A172 (cell line): ENCODE data around the gene MED15. TPM values are rescaled to one million over a fixed set of nuclear protein-coding genes. Genes with fewer than 3 reads are reported as not detected.

Experiments
- DNase-seq: peaks from one replicate; pipeline ENCODE4 v3.0.0-alpha.2; 2015; ENCODE audit warnings: low spot score
- total RNA-seq: library from RNA; depleted of rRNA; stranded (reverse); fragments of >200 nt; shearing (Covaris generic); gene quantifications from 2 replicates; pipeline ENCODE4 v1.2.3, GENCODE V29; 2014

The MED15 gene
- total RNA-seq, 1 experiment from 2014 or later, result 24.7 TPM

DNA sequence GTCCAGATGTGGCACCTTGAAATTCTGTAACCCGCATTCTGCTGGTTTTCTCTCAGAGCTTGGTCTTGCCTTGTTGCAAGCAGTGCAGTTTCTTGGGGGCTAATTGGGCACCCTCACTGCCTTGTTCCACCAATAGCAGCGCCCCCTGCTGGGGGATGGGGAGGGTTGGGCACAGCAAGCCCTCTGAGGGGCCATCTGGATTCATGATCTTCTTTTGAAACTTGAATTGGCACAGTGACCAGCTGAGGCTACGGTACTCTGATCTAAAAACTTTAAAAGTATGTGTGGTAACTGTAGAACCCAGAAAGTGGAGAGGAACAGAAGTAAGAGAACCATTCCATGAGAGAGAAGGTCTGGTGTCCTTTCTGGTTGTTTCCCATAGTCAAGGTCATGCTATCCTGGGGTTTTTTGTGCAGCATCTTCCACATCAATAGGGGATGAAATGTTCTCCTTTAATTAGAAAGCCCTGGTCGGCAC lies 64.2 kb downstream of the MED15 start:
- DNase-seq, result no peak

DNA sequence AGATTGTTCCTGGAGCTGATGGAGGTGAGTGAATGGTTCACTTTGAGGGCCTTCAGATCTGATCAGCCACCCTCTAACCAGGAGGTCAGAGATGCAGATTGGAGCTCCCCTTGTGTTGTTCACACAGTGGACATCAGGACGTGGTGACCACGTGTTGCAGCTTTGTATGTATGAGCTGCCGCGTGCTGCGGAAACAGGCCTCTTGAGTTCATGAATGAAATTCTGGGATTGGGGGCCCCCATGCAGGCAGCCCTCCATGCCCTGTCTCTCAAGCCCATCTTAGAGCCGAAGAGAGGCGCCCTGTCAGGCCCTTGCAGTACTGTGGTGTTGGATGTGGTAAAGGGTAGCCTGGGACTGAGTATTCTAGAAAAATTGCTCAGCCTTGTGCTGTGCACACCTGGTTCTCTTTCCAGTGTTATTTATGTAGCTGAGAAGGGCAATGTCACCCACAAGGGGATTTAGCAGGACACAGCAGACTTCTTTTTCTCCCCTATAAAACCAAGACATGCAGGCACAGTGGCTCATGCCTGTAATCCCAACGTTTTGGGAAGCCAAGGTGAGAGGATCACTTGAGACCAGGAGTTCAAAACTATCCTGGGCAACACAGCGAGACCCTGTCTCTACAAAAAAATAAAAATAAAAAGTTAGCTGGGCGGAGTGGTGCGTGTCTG lies 64.9 kb downstream of the MED15 start:
- DNase-seq, result no peak

DNA sequence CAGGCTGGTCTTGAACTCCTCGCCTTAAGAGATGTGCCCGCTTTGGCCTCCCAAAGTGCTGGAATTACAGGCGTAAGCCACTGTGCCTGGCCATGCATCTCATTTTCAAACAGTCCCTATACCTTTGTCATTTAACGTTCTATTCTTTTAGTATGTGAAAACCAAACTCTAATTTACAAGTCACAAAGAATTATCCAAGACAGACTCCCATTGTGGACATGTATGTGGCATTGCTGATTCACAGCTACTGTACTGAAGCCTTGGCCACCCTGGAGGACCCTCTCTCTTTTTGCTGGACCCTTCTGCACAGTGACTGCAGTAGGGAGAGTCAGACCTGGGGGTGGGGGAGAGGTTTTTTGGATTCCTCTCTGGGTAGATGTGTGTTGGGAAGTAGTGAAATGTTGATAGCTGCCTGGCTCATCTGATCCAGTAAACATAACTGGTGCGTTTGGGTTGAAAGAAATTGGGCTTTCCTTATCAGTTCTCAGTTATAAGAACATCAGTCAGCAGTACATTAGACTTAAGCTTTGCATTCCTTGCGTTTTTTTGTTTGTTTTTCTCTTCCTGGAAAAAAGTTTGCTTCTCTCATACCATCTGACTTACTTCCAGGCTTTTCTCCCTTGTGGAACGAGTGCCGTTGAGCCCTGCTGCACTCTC lies 65.9 kb downstream of the MED15 start:
- no peak for DNase-seq

DNA sequence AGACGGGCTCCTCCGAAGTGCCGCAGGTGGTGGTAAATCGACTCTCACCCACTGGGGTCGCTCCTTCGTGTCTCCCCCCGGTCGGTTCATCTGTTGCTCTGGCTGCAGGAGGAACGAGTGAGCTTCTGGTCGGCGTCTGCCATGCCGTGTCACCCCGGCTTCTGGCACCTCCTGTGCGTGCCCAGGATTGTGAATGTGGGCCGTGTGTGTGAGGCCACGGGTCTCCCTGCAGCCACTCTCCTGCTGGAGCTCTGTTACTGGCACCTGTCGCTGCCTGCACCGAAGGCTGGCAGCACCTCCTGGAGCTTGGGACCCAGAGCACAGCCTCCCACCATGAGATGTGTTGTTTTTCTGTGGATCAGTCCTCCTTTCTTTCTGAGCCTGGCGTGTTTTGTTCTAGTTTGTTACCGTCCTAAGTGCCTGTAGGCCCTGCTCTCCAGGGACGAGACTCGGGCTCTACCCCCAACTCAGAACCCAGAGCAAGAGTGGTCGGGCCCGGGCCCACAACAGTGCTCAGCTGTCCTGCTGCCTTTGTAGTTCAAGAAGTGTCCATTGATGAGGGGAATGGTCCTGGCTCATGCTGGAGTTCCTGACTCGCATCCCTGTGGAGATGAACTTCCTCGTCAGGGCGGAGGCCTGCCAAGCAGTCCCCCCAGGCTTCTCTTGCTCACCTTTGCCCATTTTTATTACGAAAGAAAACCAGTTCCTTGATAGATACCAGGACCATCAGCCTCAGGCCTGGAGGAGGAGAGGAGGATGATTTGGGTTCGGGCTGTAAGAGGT lies 66.6 kb downstream of the MED15 start:
- no peak for DNase-seq

DNA sequence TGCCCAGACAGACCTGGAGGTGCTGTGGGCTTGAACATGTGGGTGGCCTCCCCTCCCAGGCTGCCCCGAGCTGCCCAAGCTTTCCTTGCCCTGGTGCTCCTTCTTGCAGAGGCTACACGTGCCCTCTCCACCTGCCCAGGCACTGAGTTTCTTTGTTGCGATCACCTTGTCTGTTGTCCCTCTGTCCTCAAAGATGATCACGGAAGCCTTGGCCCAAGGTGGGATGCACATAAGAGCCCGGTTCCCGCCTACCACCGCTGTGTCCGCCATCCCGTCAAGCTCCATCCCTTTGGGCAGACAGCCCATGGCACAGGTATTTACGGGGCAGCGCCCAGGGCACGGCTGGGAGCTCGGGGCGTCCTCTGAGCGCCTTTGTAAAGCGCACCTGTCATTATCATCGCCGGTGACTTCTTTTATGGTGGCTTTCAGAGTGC lies 67.5 kb downstream of the MED15 start:
- DNase-seq, result no peak

DNA sequence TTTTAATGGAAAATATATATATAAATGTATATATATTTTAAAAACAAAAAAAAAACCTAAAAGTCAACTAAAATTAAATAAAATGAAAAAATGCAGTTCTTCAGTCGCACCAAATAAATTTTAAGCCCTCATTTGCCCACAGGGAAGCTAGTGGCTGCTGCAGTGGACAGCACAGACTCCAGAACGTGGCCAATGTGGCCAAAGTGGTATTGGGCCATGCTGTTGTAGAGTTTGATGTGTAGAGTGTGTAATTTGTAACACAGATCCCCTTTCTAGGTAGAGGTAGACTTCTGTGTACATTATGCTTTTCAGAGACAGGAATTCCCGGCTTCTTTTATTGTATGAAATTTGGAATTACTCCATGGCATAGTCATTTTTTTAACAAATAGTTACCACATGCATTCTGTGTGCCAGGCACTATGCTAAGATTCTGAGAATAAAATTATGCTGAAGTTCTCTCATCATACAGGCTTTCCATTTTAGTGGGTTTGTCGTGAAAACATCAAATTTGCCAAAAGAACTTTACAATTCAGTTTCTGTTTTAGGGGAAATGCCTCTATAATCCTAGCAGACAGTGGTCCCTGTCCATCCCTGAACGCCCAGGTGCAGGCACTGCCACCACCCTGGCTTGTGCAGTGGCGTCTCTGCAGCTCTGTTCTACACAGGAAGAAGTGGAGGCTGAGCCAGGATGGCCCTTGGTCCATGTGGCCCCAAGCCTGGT lies 68.5 kb downstream of the MED15 start:
- DNase-seq, result no peak

DNA sequence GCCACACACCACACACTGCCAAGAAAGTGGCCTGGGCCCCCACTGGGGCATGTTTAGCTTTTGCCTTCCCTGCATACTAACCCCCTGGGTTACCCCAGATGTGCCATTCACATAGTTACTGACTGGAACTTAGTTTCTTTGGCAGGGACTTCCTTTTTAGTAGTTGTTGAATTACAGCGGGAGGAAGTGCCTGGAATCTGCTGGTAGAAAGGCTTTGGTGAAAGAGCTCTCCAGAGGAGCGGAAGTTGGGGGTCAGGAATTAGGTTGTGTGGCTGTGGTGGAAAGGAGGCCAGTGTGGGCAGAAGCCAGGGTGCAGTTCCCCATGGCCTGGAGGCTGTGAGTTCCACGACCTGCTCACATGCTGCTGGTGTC lies 69.0 kb downstream of the MED15 start:
- DNase-seq, result no peak

DNA sequence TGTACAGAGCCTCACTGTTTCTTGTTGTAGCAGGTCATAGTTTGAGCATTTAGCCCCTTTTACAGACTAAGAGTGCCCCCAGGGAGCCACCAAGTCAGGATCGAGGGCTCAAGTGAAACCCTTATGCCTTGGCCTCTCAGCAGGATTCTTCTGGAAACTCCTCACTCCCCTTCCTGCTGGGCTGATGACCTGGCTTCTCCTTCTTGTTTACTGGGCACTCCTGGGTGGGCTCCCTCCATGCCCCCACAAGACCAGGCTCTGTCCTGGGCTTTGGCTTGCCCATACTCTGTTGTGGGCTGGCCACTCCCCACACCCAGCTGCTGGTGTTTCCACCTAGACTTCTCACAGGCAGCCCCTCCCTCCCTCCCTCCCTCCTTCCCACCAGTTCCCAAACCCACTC lies 69.6 kb downstream of the MED15 start:
- DNase-seq, result no peak

DNA sequence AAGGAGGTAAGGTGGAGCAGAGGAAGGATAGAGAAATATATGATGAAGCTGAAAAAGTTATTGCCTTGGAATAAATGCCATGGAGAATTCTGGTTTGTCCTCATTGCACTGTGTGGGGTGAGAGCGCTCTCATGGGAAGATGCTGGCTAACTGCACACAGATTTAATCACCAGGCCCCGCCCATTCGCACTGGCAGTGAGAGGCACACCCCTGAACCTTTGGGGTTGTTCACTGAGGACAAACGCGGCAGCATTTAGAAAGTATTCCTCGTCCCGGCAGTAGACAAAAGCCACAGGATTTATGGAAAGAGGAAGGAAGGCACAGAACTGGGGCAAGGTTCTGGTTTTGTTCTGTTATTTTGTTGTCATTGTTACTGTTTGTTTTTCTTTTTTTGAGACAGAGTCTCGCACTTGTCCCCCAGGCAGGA lies 70.2 kb downstream of the MED15 start:
- DNase-seq, result no peak

DNA sequence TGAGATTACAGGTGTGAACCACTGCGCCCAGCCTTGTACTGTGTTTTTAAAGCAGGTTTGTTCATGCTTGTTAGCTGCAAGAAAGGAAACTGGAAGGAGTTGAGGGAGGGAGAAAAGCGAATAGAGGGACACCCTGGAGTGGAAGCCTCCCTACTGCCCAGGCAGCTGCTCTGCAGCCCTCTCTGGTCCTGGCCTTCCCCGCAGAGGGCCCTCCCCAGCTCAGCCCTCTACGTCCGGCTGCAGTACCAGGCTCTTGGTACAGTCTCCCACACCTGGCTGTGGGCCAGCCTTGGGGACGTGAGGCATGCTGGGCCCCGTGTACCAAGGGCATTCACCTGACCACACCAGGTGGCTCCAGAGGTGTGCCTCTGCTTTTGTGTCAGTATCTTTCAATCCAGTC lies 70.8 kb downstream of the MED15 start:
- DNase-seq, result no peak

DNA sequence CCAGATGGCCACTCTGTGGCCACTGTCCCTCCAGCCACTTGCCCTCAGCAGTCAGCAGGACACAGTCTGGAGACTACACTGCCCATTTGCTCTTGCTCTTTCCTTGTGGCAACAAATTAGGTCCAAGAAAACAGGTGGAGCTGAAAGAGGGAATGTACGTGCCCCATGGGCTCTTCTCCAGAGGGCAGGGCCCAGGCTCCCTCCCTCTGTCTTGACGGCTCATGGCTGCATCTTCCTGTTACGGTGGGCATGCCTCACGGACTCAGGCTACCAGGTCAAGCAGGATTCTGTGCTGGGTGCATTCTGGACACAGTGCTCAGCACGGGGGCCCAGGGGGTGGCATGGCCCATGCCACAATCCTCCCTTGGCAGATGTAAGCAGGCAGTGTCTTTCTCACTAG lies 71.3 kb downstream of the MED15 start:
- DNase-seq, result no peak

DNA sequence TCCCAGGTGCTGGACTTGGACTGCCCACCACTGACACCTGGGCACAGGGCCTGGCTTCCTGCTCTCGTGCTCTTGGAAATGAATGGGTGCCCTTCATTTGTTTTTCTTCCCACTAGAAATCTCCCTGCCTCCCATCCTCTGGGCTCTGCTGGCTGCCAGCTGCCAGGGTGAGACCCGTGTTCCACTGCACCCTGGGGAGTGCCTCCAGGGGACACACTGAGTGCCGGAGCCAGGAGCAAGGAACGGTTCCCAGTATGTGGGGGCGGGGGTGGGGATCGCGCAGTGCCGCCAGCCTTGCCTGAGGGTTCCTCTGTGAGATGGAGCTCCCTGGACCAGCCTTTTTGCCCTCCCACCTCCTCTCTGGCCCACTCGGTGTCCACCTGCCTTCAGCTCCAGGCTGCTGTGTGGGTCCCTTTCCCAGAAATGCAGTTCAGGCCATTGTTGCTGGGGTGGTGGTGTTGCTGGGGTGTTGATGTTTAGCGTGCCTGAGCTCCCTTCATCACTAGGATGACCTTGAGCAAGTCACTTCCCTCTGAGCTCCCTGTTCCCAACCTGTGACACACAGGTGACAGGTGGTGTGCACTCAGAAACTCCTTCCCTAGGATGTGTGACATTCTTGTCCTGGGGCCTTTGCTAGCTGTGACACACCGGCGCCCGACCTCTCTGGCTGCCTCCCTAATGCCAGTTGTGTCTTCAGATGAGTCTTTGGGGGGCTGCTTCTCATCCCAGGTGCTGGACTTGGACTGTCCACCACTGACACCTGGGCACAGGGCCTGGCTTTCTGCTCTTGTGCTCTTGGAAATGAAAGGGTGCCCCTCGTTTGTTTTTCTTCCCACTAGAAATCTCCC lies 72.1 kb downstream of the MED15 start:
- no peak for DNase-seq

DNA sequence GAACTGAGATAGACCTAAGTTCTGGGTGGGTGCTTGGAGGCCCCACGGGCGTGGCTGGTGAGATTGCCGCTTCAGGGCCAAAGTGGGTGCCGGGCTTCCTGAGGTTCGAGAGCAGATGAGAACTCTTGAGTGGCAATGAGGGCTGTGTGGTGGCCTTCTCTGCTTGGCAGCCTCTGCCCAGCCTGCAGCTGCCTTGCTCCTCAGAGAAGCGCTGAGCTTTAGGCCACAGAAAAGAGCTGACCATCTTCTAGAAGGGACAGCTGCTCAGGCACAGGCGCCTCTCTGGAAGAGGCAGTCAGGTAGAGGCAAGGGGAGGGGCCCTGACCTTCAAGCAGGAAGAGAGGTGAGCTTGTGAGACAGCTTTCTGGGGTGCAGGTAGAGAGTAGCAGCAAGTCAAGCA lies 72.8 kb downstream of the MED15 start:
- no peak for DNase-seq

DNA sequence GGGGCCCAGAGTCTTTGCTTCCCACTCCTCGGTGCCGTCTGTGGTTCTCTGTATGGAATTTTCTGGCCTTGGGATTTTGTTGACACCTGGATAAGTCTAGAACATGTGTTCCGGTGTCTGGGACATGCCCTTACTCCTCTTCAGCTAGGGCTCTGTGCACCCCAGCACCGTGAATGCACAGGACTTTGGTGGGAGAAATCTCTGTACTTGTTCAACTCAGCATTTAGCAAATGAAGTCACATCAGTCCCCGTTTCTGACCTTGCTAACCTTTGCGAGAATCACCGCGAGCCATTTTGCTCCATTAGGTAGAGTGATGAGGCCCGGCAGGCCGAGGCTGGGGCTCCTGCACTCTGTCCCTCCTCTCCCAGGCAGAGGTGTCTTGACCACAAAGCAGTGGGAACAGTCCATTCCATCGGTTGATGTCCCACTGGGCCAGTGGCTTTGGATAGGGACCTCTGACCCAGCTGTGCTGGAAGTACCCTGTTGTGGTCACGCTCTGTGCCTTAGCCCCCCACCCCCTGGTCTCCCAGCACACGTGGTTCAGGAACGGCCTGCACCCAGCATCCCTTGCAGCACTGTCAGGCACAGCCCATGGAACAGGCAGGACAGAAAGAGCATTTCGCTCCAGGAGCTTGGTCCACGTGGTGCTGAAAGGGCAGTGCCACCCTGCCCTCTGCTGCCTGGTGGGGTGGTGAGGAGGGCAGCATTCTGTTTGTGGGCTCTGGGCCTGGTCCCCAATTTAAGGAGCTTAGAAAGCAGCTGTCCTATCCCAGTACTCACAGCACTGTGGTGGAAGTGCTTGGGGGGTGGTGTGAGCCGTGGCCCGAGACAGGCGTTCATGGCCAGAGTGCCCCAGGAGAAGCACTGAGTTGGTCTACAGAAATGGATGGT lies 73.4 kb downstream of the MED15 start:
- no peak for DNase-seq

DNA sequence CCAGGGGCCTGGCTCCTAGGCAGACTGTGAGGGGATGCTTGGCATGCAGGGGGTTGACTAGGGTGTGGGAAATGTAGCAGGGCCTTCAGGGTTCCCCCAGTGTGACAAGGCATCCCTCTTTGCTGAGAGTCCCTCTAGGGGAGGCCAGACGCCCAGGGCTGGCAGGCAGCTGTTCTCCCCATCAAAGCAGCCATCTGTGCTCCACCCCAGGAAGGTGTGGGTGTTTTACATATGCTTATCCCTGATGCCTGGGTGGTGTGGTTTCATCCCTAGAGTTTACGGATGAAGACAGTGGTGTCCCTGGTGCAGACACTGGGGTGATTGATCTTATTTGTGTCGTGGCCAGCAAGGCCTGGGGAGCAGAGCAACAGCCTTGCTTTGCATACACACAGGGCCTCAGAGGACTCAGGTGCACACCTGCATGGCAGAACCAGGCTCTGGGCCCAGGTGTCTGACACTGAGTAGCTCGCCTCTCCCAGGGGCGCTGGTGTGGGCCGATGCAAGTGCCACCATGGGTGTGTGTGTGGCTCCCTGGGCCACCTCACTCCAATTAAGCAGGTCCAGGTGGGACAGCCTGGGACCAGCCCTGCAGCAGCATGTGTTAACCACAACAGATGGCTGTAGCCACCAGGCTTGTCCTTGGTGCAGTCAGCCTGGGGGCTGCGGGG lies 74.2 kb downstream of the MED15 start:
- DNase-seq, result no peak

DNA sequence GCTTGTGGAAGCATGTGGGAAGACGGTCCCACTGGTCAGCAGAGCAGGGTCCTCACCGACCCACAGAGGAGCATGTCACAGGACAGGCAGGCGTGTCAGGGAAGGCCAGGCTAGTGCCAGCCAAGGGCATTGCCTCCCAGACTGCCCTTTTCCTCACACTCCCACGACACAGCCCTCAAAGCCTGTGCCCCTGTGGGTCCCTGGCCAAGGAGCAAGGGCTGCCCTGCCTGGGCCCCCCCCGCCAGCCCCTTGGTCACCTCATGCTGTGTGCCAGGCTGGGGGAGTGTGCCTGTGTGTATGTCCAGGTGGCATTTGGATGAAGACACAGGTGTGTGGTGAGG lies 74.7 kb downstream of the MED15 start:
- DNase-seq, result no peak

DNA sequence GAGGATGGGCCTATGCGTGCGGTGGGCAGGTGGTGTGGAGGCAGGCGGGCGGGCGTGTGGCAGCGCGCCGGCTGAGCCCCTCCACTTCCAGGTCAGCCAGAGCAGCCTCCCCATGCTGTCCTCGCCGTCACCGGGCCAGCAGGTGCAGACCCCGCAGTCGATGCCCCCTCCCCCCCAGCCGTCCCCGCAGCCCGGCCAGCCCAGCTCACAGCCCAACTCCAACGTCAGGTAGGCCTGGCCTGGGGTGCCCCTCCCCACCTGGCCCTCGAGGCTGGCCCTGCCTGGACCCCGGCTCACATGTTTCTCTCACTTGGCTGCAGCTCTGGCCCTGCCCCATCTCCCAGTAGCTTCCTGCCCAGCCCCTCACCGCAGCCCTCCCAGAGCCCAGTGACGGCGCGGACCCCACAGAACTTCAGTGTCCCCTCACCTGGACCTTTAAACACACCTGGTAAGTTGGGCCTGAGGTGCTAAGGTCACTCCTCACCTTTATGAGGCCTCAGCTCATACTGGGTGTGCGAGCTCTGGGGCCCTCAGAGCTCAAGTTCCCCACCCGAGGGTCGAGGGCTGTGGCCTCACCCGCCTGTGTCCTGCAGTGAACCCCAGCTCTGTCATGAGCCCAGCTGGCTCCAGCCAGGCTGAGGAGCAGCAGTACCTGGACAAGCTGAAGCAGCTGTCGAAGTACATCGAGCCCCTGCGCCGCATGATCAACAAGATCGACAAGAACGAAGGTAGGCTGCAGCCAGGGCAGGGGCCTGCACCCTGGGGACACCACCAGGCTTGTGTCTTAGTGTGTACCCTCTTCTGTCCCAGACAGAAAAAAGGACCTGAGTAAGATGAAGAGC lies 75.3 kb downstream of the MED15 start:
- DNase-seq, result no peak

DNA sequence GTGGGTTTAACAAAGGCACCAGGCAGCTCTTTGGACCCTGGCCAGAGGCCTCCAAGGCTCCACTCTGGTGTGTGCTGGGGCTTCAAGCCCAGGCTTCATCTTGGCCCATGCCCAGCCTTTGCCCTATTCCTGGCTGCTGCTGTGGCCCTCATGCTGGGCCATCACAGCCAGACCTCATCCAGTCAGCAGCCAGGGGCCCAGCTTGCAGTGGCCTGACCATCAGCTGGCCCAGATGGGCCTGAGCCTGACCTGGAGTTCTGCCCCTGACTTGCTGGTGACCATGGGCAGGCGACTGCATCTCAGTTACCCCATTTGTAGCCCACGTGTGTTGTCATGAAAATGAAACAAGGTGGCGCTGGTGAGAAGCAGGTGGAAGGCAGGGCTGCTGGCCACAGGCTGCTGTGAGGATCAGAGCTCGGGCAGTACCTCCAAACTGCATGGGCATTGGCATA lies 76.1 kb downstream of the MED15 start:
- DNase-seq, result no peak
